A673 (cell line): ENCODE results near the gene RNPEPL1. TPM values are rescaled to one million over a fixed set of nuclear protein-coding genes. Genes with fewer than 3 reads are reported as not detected.

ENCODE experiments used
- BruUV-seq: library from RNA; stranded (reverse); fragments of 400-500 nt; replicated peaks from 2 replicates; lab custom pipeline; 2021; lab: Mats Ljungman, UMichigan
- CTCF ChIA-PET: fragments of 300-600 bp; sonication (Branson Sonifier 250); formaldehyde crosslinking; loops from one replicate; lab custom pipeline; 2022; ENCODE audit warnings: antibody characterized with exemption; lab: Charles Lee
- POLR2A ChIA-PET: fragments of 300-600 bp; sonication (Branson Sonifier 250); formaldehyde crosslinking; loops from one replicate; lab custom pipeline; 2022; ENCODE audit warnings: antibody characterized with exemption; ENCODE audit not compliant: low non-redundant PET; lab: Charles Lee
- DNase-seq: peaks from one replicate; pipeline ENCODE4 v3.0.0-alpha.2; 2015; ENCODE audit warnings: low spot score
- H3K27ac ChIP-seq: fragments of 200-600 bp; sonication (generic); 2 replicates; pipeline ENCODE4 v1.5.1; 2016; ENCODE audit warnings: mixed run types, low read depth, mild to moderate bottlenecking, mixed read lengths, antibody characterized with exemption, low read length; ENCODE audit not compliant: poor library complexity, severe bottlenecking
- H3K27me3 ChIP-seq: fragments of 200-600 bp; sonication (generic); replicated peaks from 2 replicates; pipeline ENCODE4 v1.6.1; 2017; ENCODE audit warnings: mixed run types, low read depth, mild to moderate bottlenecking, mixed read lengths, antibody characterized with exemption, low read length; ENCODE audit not compliant: insufficient read depth, poor library complexity
- H3K36me3 ChIP-seq: fragments of 200-600 bp; sonication (generic); 2 replicates; pipeline ENCODE4 v1.6.1; 2016; ENCODE audit warnings: mixed run types, mild to moderate bottlenecking, mixed read lengths, antibody characterized with exemption, low read length; ENCODE audit not compliant: insufficient read depth, poor library complexity, severe bottlenecking
- H3K4me1 ChIP-seq: fragments of 200-600 bp; sonication (generic); 2 replicates; pipeline ENCODE4 v1.6.1; 2017; ENCODE audit warnings: mixed run types, mild to moderate bottlenecking, mixed read lengths, antibody characterized with exemption, low read length; ENCODE audit not compliant: insufficient read depth, poor library complexity, severe bottlenecking
- H3K4me3 ChIP-seq: fragments of 200-600 bp; sonication (generic); 2 replicates; pipeline ENCODE4 v1.5.1; 2016; ENCODE audit warnings: low read depth, mixed run types, mild to moderate bottlenecking, mixed read lengths, low read length; ENCODE audit not compliant: poor library complexity, severe bottlenecking
- H3K9me3 ChIP-seq: fragments of 200-600 bp; sonication (generic); 2 replicates; pipeline ENCODE4 v1.6.1; 2016; ENCODE audit warnings: mixed run types, low read depth, mild to moderate bottlenecking, mixed read lengths, antibody characterized with exemption, low read length; ENCODE audit not compliant: poor library complexity, severe bottlenecking
- EZH2 ChIP-seq: fragments of 200-600 bp; sonication (generic); IDR thresholded peaks from 2 replicates; pipeline ENCODE4 v1.6.1; 2017; ENCODE audit warnings: borderline replicate concordance, low read depth, mild to moderate bottlenecking, mixed read lengths, antibody characterized with exemption, low read length; ENCODE audit not compliant: poor library complexity, severe bottlenecking
- intact Hi-C: fragments of 100-400 bp; cut with micrococcal nuclease; formaldehyde crosslinking; loops from one replicate; pipeline ENCODE4 v1.10.0; 2022; ENCODE audit not compliant: unreplicated experiment
- total RNA-seq: library from RNA; stranded (reverse); gene quantifications from 2 replicates; pipeline ENCODE4 v1.2.3, GENCODE V29; 2021
- TF ChIP-seq, protein P1 (sequence below): fragments of 300-800, 200-600 bp; sonication (generic); conservative IDR thresholded peaks from 2 replicates; pipeline ENCODE4 v1.5.1; 2017; ENCODE audit warnings: low read depth, mild to moderate bottlenecking, antibody characterized with exemption, low read length, moderate library complexity, mixed read lengths

The RNPEPL1 gene
- total RNA-seq, 1 experiment from 2014 or later: 26.5 TPM

DNA sequence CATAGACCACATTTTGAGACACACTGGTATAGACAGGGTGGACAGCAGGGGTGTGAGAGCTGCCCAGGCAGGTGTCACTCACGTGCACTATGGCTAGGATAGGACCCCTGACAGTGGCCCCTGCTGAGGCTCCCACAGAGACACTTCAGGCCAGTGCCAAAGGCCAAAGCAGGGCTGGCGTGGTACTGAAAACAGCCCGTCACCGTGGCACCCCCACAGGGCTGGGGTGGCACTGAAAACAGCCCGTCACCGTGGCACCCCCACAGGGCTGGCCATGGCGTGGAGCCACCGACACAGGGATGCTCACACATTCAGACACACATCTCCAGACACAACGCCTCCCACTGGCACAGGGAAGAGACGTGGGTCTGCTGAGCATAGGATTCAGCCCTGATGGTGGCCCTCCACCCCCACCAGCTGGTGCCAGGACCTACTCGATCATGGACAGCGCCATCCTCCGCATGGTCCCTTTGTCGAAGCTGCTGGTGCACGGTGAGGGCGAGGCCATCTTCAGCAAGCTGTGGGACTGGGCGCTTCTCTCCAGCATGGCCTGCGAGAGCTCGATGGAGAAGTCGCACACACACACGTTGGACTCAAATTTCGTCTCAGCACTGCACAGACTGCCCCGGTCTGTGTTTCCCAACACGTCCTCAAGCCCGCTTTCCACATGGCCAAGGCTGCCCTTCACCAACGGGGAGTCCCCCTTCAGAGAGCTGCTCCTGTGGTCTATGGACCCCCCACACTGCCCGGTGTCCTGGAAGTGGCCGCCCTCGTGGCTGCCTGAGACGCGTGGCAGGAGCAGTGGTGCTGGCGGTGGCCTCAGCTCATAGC, 44.6 kb upstream of the RNPEPL1 start:
- H3K27ac ChIP-seq: no peak overlapping the region
- no peak overlapping the region for H3K4me3 ChIP-seq
- ChIA-PET CTCF (no interaction called here), POLR2A (no interaction called here)
- no TSS peak for BruUV-seq
- no peak for DNase-seq
- H3K9me3 ChIP-seq: peaks cover 13% of the 10 kb centered on the region
- TF ChIP-seq, protein P1, sequence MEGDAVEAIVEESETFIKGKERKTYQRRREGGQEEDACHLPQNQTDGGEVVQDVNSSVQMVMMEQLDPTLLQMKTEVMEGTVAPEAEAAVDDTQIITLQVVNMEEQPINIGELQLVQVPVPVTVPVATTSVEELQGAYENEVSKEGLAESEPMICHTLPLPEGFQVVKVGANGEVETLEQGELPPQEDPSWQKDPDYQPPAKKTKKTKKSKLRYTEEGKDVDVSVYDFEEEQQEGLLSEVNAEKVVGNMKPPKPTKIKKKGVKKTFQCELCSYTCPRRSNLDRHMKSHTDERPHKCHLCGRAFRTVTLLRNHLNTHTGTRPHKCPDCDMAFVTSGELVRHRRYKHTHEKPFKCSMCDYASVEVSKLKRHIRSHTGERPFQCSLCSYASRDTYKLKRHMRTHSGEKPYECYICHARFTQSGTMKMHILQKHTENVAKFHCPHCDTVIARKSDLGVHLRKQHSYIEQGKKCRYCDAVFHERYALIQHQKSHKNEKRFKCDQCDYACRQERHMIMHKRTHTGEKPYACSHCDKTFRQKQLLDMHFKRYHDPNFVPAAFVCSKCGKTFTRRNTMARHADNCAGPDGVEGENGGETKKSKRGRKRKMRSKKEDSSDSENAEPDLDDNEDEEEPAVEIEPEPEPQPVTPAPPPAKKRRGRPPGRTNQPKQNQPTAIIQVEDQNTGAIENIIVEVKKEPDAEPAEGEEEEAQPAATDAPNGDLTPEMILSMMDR: no peak
- TF ChIP-seq EZH2: no peak
- intact Hi-C loops: no loop called here
- H3K27me3 ChIP-seq: no peaks in the 10 kb centered on the region
- H3K4me1 ChIP-seq: no peaks in the 10 kb centered on the region
- peaks cover 2% of the 10 kb centered on the region for H3K36me3 ChIP-seq

DNA sequence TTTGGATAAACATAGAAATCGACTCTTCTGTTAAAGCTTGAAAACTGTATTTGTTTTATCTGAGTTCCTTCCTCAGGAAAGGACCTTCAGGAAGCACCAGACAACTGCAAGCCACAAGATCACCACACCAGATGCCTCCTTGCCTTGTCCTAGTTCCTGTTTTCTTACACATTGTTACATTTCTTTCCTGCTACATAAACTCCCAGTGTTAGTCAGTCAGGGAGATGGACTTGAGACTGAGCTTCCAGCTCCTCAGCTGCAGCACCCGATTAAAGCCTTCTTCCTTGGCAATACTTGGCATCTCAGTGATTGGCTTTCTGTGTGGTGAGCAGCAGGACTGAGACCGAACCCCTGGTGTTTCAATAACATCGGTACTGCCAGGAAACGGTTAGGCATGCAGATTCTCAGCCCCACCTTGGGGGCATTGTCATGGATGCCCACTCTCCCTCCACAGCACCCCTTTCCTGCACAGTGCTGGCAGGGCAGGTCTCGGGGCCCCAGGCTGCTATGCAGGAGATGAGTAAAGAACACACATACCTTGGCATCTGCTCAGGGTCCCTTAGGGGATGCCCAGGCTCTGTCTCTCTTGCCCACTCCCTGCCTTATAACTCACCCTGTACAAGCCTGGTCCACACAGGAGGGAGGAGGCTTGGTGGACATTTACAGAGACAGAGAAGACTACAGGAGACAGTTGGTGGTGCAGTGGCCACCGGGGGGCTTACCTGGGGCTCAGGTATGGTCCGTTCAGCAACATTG, 43.1 kb upstream of the RNPEPL1 start:
- no peak for DNase-seq
- BruUV-seq: no TSS peak
- CTCF ChIA-PET: no interaction called here

DNA sequence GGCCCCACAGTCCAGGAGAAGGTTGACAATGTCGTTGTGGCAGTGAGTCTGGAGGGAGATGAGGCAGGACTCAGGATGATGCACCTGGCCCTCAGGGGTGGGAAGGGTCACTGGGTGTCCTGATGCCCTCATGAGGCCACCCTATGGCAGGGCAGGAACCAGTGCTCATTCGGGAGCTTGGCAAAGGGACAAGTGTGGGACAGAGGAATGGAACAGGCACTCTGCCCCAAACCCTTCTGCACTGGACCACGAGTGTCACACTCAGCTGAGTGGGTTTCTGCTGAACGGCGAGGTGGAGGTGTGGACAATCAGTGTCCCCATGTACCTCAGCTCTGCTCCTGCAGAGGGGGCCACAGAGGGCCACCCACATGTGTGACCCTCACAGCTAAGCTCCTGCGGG, 42.5 kb upstream of the RNPEPL1 start:
- ChIA-PET POLR2A (no interaction called here), CTCF (no interaction called here)
- no peak overlapping the region for H3K27ac ChIP-seq
- peaks cover 2% of the 10 kb centered on the region for H3K36me3 ChIP-seq
- no peaks in the 10 kb centered on the region for H3K4me1 ChIP-seq
- intact Hi-C loops: no loop called here
- BruUV-seq: no TSS peak
- peaks cover 13% of the 10 kb centered on the region for H3K9me3 ChIP-seq
- H3K4me3 ChIP-seq: no peak overlapping the region
- no peak for TF ChIP-seq EZH2
- TF ChIP-seq, protein P1: no peak
- no peak for DNase-seq
- H3K27me3 ChIP-seq: no peaks in the 10 kb centered on the region

More for the DNA sequence above, 43.1 kb upstream of the RNPEPL1 start:
- Histone ChIP-seq H3K9me3 (peaks cover 13% of the 10 kb centered on the region), H3K4me3 (no peak overlapping the region), H3K4me1 (no peaks in the 10 kb centered on the region), H3K36me3 (peaks cover 2% of the 10 kb centered on the region), H3K27me3 (no peaks in the 10 kb centered on the region), H3K27ac (no peak overlapping the region)
- intact Hi-C loops: no loop called here
- TF ChIP-seq, protein P1: no peak
- no peak for TF ChIP-seq EZH2
- POLR2A ChIA-PET: no interaction called here
